ENCODE measurements around the gene MAGI1. TPM values are rescaled to one million over a fixed set of nuclear protein-coding genes. Genes with fewer than 3 reads are reported as not detected.

MAGI1 gene
- total RNA-seq, 1 donor from 2014 or later: 33.1 TPM

DNA sequence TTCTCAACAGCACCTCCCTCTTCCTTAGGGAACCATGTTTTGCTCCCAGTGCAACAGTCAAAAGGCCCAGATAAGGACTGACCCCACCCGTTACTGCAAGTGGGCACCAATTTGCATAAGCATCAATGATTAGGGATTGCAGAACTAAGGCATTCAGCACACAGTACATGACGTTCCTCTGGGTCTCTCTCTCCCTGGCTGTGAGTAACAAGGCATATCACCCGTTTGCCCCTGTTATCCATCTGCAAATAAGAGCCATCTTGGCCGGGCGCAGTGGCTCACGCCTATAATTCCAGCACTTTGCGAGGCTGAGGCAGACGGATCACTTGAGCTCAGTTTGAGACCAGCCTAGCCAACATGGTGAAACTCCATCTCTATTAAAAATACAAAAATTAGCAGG, 18.8 kb downstream of the MAGI1 start:
- intact Hi-C loops (cut with DNase I): no loop called here
- ATAC-seq (peak; percentile 67), DNase-seq (ENCODE audit: missing footprints) (no peak)

DNA sequence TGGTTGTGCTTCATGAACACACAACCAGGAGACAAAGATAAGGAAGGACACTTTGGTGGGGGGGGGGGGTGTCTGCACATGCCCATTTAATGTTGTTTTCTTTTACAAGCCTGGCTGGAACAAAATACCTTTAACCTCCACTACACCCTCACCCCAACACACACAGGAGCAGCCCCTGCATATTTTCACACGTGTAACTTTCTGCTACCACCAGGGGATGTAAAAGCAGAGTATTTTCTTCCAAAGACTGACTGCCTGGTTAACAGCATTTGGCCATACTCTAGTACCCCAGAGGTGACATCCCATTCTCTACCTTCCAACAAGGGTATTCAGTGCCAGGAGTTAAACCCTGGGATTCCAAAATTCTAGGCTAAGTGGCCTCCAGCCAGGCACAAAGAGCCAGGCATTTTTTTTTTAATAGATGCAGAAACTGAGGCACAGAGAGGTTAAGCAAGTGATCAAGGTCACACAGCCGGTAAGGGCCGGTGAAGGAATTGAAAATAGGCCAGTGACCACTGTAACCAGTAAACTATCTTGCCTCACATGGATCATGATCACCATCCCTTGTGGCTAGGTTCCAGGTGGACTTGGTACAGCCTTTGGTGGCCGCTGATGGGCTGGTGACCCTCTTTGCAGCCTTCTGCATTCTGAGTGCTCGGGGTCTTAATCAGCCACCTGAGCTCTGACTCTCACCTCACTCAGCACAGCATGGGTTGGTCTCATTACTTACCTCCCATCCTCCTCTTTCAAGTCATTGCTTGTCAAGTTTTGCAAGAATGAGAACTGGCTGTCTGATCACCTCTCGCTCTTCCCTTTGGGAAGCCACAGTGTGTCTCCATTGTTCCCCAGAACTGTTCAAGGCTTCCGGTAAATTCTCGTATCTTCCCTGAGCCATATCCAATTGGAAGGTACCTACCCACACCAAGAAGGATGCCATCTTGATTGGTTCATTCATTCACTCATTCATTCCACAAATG, 20.4 kb downstream of the MAGI1 start:
- intact Hi-C loops (cut with DNase I): no loop called here
- ATAC-seq (no peak), DNase-seq (ENCODE audit: missing footprints) (no peak)

DNA sequence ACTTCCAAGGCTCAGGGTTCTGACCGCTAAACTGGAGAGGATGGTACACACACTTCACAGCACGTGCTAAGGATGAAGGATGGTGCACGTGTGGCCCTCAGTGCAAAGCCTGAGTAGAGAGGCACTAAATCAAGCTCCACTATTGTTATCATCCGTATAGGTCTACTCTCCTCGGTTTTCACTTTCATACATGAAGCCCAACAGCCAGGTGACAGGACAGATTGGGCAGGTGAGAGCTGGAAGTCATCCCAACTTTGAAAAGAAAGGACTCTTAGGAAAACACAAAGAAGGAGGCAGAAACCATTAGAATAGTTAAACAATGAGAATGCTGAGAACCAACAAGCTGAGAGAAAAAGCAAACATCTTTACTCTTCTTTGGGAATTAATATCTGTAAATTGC, 21.1 kb downstream of the MAGI1 start:
- ATAC-seq: no peak
- DNase-seq (ENCODE audit: missing footprints): no peak
- intact Hi-C loops (cut with DNase I): no loop called here

DNA sequence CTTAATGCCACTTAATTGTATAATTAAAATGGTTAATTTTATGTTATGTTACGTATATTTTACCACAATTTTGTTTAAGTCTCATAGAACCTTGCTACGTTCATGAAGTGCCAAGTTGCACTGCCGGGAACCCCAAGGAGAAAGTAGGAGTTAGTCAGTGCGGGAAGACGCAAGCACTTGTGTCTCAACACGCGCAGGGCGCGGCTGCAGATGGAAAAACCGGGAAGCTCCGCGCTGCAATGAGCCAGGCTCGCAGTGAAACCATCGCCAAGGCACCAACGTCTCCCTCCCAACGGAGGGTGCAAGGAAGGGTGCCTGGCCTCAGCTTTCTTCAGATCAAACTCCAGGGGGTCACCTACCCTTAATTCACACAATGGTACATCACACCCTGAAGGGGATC, 21.6 kb downstream of the MAGI1 start:
- no peak for DNase-seq (ENCODE audit: missing footprints)
- ATAC-seq: no peak
- intact Hi-C loops (cut with DNase I): no loop called here

DNA sequence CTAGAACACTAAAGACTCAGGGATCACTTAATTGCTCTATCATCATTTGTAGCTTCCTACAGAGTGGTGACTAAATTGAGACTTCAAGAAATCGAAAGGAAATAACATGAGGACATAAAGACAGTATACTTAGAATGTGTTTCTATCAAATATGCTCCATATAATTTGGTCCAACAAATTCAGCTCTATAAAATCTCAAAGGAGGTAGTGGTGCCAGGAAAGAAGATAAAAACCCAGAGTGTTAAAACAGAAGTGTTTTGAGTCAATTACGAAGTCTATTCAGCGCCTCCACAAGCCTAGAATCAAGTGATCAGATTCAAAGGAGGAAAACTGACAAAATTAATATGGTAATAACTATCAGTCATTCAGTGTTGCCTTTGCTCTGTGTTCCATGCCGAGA, 22.9 kb downstream of the MAGI1 start:
- DNase-seq (ENCODE audit: missing footprints) (no peak), ATAC-seq (no peak)
- intact Hi-C loops (cut with DNase I): no loop called here

DNA sequence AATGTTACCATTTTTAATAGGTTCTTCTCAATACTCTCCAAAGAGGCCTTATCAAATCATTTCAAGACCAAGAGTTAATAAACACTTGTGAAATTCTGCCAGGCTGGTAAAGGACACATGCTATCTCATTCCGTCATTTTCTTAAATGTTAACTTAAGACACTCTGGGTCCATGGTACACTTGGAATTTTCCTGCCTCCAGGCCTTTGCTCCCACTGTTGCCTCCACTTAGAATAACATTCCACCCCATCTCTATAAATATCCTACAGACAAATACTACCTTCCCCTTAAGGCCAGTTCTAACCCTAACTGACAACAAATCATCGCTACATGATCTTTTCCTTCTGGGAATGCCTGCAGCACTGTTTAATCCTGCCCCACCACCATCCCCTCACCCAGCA, 24.1 kb downstream of the MAGI1 start:
- intact Hi-C loops (cut with DNase I): no loop called here
- ATAC-seq (no peak), DNase-seq (ENCODE audit: missing footprints) (no peak)

DNA sequence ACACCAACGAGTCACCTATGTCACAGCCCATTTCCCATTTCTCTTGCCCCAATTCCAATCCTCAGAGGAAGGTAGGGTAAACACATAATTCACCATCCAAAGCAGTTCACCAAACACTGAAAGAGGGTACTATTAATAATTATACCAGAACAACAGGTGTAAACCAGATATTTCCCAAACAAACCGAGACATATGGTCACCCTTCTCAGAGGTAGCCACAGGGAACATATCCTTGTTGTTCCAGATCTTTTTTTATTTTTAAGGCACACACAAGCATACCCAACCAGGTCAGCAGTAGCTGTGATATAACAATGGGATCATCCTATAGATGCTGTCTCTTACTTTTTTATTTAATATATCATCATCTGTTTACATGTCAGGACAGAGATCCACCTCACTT, 24.7 kb downstream of the MAGI1 start:
- DNase-seq (ENCODE audit: missing footprints) (no peak), ATAC-seq (no peak)
- intact Hi-C loops (cut with DNase I): no loop called here

DNA sequence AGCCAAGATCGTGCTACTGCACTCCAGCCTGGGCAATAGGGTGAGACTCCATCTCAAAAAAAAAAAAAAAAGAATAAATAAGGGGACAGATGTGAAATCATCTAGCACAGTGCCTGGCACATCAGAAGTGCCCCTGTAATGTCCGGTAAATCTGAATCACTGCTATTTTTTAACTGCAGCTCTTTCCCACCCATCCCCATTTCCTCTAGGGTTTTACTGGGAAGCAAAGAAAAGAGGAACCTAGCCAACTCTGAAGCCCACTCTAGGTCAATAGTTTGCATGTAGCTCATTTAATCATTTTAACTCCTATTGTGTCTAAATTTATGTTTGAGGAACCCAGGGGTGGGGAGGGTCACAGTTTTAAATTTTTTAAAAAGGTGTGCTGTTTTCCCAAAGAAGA, 26.0 kb downstream of the MAGI1 start:
- ATAC-seq (no peak), DNase-seq (ENCODE audit: missing footprints) (no peak)
- intact Hi-C loops (cut with DNase I): no loop called here

DNA sequence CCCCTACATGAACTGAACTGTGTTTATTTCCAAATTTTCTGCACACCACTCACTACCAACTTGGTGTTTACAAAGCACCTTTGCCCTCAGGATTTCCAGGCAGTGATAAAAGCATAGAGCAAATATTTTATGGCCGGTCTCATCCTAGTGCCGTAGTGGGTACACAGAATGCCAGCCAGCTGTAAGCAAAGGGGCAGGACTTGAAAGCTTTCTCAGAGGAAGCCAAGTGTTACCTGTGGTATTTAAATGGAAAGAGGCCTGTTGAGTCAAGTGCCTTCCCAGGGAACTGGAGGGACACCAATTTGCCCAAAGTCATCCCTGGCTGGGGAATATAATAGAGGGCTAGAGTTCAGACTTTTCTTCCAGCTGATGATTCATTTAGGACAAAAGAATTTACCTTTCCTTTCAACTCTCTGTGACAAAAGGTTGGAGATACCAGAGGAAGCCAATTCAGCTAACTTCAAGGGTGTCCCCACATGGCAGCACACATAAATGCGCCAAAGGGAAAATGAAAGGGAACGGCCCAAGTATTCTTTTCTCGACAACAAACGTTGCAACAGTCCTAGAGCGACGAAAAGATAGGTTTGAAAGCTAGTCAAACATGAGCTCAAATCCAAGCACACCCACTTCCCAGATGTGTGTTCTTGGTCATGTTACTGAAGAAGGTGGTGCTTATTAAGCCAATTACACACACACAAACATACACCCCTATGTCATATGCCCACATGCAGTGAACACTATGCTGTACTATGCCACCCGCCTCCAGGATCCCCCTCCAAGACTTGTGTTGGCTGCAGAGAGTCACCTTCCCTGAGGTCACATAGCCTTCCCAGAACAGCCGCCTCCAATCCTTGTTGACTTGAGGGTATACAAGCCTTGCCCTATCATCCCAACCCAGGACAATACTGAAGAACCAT, 27.7 kb downstream of the MAGI1 start:
- ATAC-seq (no peak), DNase-seq (ENCODE audit: missing footprints) (no peak)
- intact Hi-C loops (cut with DNase I): no loop called here

DNA sequence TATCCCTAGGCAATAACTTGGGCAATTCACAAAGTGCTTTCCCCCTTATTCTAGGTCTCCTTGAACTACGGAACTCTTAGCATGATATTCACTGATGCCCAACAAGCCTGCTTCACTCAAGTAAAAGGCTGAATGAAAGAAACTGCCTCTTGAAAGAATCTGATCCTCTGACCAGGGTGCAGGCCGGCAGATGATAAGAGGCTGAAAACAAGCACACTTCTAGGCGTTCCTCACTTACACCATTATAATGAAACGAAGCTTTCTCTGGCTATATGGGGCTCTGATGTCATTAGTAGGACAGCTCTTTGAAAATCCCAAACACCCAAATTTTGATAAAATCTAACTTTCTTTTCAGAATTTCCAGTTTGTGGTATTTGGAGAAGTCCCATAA, 28.4 kb downstream of the MAGI1 start:
- no peak for ATAC-seq
- DNase-seq (ENCODE audit: missing footprints): no peak
- intact Hi-C loops (cut with DNase I): no loop called here

DNA sequence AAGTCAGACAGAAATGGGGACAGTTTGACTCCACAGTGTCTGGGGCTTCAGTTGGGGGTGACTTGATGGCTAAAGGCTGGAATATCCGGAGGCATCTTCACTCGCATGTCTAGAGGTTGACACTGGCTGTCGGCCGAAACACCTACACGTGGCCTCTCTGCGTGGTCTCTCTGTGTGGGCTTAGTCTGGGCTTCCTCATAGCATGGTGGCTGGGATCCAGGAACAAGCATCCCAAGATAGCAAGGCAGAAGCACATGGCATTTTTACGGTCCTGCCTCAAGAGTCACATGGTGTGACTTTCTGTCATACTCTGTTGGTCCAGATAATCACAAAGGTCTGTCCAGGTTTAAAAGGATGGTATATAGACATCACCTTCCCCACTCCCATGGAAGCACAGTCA, 34.5 kb downstream of the MAGI1 start:
- ATAC-seq (peak; percentile 71), DNase-seq (ENCODE audit: missing footprints) (no peak)
- intact Hi-C loops (cut with DNase I): no loop called here

DNA sequence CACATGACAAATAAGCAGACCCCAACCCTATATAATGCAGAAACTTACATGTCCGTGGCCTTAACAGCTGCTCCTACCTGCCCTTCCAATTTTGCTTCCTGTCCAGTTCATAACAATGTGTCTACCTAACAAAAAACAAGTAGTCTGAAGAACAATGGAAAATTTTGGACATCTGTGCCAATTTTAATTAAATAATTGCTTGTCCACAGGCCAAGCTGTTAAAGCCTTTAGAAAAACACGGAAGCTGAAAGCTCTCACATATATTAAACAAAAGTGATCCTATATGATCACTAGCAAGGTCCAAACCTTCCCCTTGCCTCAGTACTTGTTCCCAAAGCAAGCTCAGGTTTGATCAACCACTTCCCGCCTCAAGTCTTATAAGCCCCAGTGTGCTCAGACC, 37.1 kb downstream of the MAGI1 start:
- intact Hi-C loops (cut with DNase I): no loop called here
- DNase-seq (ENCODE audit: missing footprints) (no peak), ATAC-seq (no peak)

DNA sequence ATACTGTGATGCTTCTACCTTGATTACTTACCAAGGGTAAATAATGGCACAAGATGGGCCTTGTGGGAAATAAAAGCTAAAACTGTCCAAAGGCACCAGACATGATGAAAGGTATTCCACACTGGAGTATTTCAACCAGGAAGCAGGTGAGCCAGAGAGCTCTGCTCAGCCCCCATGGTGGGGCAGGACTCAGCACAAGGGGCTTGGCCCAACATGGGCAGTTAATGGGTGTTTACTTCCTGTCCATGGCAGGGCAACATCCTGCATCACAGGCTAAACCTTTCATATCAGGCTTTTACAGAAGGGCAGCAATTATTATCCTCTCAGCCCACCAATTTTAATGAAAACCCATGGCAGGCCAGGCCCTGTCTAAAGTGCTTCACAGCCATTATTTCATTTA, 38.2 kb downstream of the MAGI1 start:
- ATAC-seq (no peak), DNase-seq (ENCODE audit: missing footprints) (no peak)
- intact Hi-C loops (cut with DNase I): no loop called here

DNA sequence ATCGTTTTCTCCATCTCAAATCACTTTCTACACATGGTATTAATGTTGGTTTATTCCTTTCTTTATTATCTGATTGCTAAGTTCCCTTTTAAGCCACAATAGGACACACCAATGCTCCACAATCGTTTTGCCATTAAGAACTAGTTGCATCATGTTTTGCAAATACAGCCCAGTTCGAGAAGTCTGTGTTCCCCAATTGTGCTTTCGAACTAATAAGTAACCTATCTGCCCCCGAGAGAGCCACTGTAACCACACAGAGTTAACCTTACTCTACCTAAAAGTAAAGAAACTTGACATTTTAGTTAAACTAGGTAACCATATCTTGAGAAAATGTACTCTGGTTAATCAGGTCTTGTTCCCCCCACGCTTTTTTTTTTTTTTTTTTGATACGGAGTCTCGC, 39.1 kb downstream of the MAGI1 start:
- ATAC-seq (no peak), DNase-seq (ENCODE audit: missing footprints) (no peak)
- intact Hi-C loops (cut with DNase I): no loop called here

DNA sequence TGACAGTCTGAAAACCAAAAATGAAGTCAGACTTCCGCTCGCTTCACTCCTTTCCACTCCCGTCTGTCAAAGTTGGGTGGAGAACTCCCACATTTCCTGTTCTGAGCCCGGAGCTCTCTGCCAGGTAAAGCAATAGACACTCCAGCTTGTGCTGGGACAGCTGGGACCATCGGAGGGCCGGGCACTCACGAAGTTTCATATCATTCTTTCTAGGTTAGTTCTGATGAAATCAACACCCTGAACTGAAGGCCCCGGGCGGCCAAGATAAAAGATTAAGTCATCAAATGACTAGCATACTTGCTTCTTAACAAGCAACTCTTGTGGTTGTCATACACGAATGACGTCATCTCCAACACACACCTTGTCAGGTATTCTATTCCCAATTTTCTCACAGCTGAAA, 42.1 kb downstream of the MAGI1 start:
- DNase-seq (ENCODE audit: missing footprints): no peak
- intact Hi-C loops (cut with DNase I): no loop called here

DNA sequence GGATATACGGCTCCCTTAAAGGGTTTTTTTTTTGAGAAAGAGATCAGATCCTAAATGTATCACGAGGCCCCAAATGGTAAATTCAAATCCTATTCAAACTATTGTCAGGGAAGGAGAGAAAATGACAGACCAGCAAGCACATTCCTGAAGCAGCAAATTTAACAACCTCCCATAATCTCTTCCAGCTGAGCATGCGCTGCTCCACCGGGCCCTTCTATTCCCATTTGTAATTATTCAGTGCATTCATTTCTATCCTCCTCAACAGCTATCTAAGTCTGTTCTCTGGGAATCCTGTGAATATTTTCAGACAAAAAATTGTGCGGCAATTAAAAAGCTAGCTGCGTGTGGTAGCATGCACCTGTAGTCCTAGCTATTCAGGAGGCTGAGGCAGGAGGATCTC, 43.2 kb downstream of the MAGI1 start:
- intact Hi-C loops (cut with DNase I): no loop called here
- no peak for ATAC-seq
- DNase-seq (ENCODE audit: missing footprints): no peak

More for the DNA sequence above, 42.1 kb downstream of the MAGI1 start:
- ATAC-seq: no peak

DNA sequence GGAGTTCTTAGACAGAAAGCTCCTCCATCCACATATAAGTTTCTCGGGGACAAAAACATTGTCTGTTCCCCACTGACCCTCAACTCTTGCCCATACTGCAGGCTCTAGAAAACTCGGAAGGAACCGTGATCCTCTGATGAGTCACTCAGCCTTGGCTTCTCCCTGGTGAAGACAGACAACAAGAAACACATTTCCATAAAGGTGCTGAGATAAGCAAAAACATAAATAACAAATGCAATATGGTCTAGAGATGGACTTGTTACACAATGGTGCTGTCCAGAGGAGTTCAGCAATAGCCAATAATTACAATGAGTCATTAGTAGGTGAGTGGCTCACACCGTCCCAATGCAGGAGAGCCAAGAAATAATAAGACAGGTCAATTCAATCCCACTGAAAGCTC, 43.7 kb downstream of the MAGI1 start:
- ATAC-seq: no peak
- intact Hi-C loops (cut with DNase I): no loop called here
- DNase-seq (ENCODE audit: missing footprints): no peak

DNA sequence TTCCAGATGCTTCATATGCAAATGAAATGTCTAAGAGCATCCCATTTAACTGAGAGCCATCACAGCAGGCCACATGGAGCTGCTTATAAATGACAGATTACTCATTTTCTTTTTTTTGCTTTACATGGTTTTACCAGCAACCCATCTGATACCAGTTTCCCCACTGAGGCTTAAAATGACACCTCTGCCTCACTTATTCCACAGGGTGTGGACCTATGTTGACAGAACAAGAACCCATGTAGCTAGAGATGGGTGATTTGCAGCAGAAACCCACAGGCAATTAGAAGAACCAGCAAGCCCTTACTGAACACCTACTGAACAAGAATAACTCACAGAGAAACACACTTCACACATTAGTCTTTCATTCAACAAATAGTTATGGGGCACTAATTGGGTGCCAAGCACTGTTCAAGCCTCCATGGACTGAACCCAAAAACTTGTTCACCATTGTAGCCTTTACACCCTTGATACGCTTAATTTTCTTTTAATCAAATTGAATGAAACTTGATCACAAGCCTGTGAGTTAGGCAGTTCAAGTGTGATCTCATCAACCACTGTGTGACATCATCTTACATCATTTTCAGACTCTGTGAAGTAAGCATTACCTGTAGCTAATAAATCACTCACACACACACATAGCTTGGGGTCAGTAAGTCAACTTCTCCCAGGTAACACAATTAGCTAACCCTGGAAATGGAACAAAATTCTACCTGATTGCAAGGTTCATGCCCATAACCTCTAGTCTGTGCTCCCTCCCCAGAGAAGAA, 45.4 kb downstream of the MAGI1 start:
- ATAC-seq: no peak
- intact Hi-C loops (cut with DNase I): no loop called here
- DNase-seq (ENCODE audit: missing footprints): no peak

DNA sequence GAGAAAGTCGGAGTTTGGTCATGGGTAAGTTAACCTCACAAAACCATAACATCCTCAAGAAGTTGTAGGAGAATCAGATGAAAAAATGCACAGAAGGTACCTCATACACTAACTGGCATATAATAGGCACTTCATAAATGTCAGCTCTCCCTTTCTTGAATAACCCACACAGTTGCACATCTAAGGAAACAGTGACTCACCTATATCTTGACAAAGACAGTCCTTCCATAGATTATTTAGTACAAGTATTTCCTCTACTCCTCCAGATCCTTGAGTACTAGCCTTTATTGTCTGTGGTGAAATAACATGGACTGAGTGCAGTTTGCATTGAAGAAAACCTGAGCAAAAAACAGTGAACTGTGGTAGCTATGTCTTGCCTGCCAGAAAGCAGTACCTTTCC, 46.6 kb downstream of the MAGI1 start:
- intact Hi-C loops (cut with DNase I): no loop called here
- ATAC-seq (no peak), DNase-seq (ENCODE audit: missing footprints) (no peak)

Data from Right ventricle myocardium inferior (tissue), 1 donor.